HUES64 (cell line): ENCODE data around the gene CERKL.

Experiments used
- H3K27ac ChIP-seq: 2 replicates; pipeline ENCODE4 v1.7.0; 2013; ENCODE audit warnings: low read depth, low read length, inconsistent platforms
- H3K27me3 ChIP-seq: 2 replicates; pipeline ENCODE4 v1.6.1; 2013; ENCODE audit warnings: mild to moderate bottlenecking, low read length; ENCODE audit not compliant: insufficient read depth
- H3K36me3 ChIP-seq: 2 replicates; pipeline ENCODE4 v1.6.1; 2013; ENCODE audit warnings: mild to moderate bottlenecking, low read length; ENCODE audit not compliant: insufficient read depth
- H3K4me1 ChIP-seq: 2 replicates; pipeline ENCODE4 v1.6.1; 2013; ENCODE audit warnings: mild to moderate bottlenecking, low read length, moderate library complexity; ENCODE audit not compliant: insufficient read depth
- H3K4me3 ChIP-seq: 2 replicates; pipeline ENCODE4 v1.5.1; 2013; ENCODE audit warnings: mild to moderate bottlenecking, low read length, moderate library complexity
- H3K9ac ChIP-seq: 2 replicates; pipeline ENCODE4 v1.6.1; 2013; ENCODE audit warnings: mild to moderate bottlenecking, low read depth, low read length
- H3K9me3 ChIP-seq: 2 replicates; pipeline ENCODE4 v1.6.1; 2013; ENCODE audit warnings: low read depth, low read length; ENCODE audit not compliant: insufficient read depth
- WGBS: fragments of 150-250, 120-280 bp; methylation state at CpG from one replicate; pipeline ENCODE4 v1.1.7; 2013; ENCODE audit warnings: missing lambda C conversion rate; 5-methylcytosine and 5-hydroxymethylcytosine counted together

Gene CERKL

DNA sequence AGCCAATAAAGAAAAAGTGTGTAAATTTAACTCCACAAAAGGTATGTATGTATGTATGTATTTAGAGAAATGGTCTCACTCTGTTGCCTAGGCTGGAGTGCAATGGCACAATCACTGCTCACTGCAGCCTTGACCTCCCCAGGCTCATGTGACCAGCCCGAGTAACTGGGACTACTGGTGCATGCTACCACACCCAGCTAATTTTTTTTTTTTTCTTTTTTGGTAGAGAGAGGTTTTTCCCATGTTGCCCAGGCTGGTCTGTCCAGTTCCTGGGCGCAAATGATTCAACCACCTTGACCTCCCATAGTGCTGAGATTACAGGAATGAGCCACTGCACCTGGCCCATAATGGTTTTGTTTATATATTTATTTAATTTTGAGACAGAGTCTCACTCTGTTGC lies 67.1 kb downstream of the CERKL start:
- Histone ChIP-seq H3K36me3 (no peaks in the 10 kb centered on the region), H3K27ac (no peak overlapping the region), H3K4me3 (no peak overlapping the region), H3K4me1 (peaks cover 8% of the 10 kb centered on the region), H3K9me3 (no peaks in the 10 kb centered on the region), H3K27me3 (no peaks in the 10 kb centered on the region), H3K9ac (no peak overlapping the region)
- WGBS = 100% methylated on average over 2 of the region's 2 CpGs

DNA sequence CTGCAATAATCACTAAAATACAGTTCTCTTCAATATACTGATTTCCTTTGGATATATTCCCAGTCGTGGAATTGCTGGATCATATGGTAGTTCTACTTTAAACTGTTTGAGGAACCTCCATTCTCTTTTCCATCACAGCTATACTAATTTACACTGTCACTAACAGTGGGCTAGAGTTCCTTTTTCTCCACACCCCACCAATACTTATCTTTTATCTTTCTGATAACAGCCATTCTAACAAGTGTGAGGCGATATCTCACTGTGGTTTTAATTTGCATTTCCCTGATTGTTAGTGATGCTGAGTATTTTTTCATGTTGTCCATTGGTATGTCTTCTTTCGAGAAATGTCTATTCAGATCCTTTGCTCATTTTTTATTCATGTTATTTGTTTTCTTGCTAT lies 68.4 kb downstream of the CERKL start:
- Histone ChIP-seq H3K9me3 (no peaks in the 10 kb centered on the region), H3K9ac (no peak overlapping the region), H3K27ac (no peak overlapping the region), H3K36me3 (no peaks in the 10 kb centered on the region), H3K27me3 (no peaks in the 10 kb centered on the region), H3K4me1 (peaks cover 8% of the 10 kb centered on the region), H3K4me3 (no peak overlapping the region)
- 86% methylated on average over 3 of the region's 3 CpGs for WGBS

DNA sequence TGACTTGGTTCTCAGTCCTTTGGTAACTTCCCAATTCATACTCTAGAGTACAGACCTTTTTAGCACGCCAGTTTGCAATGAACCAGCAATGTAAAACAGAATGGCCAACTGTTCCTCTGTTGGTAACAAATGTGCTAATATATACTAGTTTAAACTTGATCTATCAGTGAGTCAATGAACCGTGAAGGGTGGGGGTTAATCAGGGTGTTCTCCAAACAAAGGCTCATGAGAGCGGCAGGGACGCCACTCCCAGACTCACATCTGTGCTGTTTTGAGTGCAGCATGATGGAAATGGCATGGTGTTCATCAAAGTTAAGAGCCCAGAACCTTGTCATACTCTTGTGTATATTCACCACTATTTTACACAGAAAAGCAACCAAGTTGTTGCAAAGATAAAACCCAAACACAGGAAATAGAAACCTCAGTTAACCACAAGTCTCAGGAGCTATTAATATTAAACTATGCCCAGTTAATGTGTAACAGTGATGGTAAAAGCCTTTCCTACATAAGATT lies 70.3 kb downstream of the CERKL start:
- H3K4me1 ChIP-seq = peaks cover 8% of the 10 kb centered on the region
- H3K9ac ChIP-seq = no peak overlapping the region
- no peaks in the 10 kb centered on the region for H3K9me3 ChIP-seq
- no peaks in the 10 kb centered on the region for H3K36me3 ChIP-seq
- H3K4me3 ChIP-seq = no peak overlapping the region
- no peaks in the 10 kb centered on the region for H3K27me3 ChIP-seq
- WGBS = 77% methylated on average over 4 of the region's 4 CpGs
- H3K27ac ChIP-seq = no peak overlapping the region

DNA sequence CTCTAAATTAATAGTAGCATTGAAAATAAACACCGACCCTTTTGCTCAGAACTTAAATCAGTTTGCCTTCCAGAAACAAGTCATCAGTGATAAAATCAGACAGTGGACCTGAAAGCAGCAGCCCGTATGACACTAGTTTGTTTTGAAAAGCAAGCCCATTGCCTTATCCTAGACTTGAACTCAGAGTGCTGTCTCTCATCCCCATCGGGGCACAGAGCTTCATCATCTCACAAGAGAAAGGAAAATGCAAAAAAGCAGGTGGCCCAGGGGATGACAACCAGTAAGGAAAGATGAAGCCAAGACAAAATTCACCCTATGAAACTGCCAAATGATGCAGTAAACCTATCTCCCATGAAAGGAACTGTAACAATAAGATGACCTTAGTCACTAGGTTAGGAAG lies 71.2 kb downstream of the CERKL start:
- H3K27ac ChIP-seq = no peak overlapping the region
- WGBS = 88% methylated on average over 3 of the region's 3 CpGs
- no peaks in the 10 kb centered on the region for H3K36me3 ChIP-seq

DNA sequence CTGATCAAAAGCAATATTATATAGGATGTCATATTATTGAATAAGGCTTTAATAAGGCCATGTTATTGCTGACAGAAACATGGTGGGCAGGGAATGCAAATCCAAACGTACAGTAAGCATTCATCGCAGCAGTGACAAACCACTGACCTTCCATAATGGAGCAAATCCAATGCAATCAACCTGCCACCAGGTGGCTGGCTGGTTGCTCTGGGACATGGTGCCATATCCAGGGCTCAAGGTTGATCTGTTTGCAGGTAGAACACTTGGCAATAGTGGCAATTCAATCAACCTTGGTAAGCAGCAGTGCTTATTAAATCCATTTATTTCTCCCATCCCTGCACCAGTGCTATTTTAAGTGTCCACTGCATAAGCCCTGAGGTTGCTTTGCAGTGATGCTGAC lies 75.4 kb downstream of the CERKL start:
- Histone ChIP-seq H3K9me3 (no peaks in the 10 kb centered on the region), H3K27me3 (peaks cover 16% of the 10 kb centered on the region), H3K27ac (no peak overlapping the region), H3K4me3 (no peak overlapping the region), H3K36me3 (no peaks in the 10 kb centered on the region), H3K4me1 (no peaks in the 10 kb centered on the region; the same call in 1 of the 2 replicates), H3K9ac (no peak overlapping the region)
- WGBS = 83% methylated on average over 2 of the region's 2 CpGs

More for the DNA sequence above, 71.2 kb downstream of the CERKL start:
- Histone ChIP-seq H3K27me3 (peaks cover 4% of the 10 kb centered on the region), H3K4me3 (no peak overlapping the region), H3K4me1 (peaks cover 8% of the 10 kb centered on the region), H3K9ac (no peak overlapping the region), H3K9me3 (no peaks in the 10 kb centered on the region)

DNA sequence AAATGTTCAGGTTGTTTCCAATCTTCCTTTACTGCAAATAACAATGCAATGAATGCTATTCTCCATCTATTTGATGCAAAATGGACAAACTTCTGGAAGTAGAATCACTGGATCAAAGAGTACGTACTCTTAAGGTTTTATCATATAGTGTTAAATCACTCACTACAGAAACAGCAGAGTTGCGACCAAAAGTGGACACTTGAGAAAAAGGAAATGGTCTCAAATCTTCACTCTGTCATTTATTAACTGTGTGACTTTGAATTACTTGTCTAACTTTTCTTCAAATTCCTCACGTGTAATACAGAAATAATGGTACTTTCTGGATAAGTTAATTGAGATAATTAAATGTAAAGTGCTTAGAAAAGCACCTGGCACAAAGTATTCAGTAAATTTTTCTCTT lies 78.1 kb downstream of the CERKL start:
- Histone ChIP-seq H3K36me3 (no peaks in the 10 kb centered on the region), H3K9me3 (no peaks in the 10 kb centered on the region), H3K4me3 (no peak overlapping the region), H3K27me3 (peaks cover 21% of the 10 kb centered on the region), H3K9ac (no peak overlapping the region), H3K4me1 (no peaks in the 10 kb centered on the region), H3K27ac (no peak overlapping the region)
- WGBS = 83% methylated on average over 1 of the region's 3 CpGs

DNA sequence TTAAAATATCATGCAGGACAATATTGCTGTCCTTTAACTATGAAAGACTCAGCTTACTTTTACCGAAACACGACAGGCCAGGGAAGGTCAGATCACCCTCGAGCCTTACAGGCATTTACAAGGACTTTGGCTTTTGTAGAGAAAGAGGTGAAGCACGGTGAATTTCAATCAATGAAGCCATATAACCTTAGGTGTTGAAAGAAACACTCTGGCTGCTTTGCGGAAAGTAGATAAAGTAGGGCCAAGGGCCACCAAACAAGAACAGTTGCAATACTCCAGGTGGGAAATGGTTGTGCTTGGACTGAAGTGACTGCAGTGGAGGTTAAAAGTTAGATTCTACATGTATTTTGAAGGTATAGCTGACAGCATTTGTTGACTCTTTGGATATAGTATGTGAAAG lies 80.5 kb downstream of the CERKL start:
- WGBS = 93% methylated on average over 5 of the region's 5 CpGs
- Histone ChIP-seq H3K9me3 (no peaks in the 10 kb centered on the region), H3K27me3 (peaks cover 21% of the 10 kb centered on the region), H3K27ac (no peak overlapping the region), H3K9ac (no peak overlapping the region), H3K36me3 (no peaks in the 10 kb centered on the region), H3K4me1 (no peaks in the 10 kb centered on the region), H3K4me3 (no peak overlapping the region)

DNA sequence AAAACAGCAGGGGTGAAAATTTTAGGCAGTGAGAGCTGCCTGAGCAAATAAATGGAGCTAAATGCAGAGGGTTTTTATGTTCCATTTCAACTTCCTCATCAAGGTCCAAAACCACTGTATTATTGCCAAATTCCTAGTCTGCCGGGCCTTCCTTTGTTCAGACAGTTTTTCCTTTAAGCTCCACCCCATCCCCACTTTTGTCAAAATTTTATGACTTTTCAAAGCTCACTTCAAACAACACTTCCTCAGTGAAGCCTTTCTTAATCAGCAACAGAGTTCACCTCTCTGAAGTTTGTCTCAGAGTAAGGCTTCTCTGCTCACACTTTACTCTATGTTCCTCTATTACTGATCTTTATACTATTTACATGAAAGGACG lies 81.3 kb downstream of the CERKL start:
- H3K9me3 ChIP-seq = no peaks in the 10 kb centered on the region
- no peaks in the 10 kb centered on the region for H3K4me1 ChIP-seq
- H3K9ac ChIP-seq = no peak overlapping the region
- WGBS = 84% methylated on average over 1 of the region's 2 CpGs
- H3K36me3 ChIP-seq = no peaks in the 10 kb centered on the region
- peaks cover 15% of the 10 kb centered on the region for H3K27me3 ChIP-seq
- no peak overlapping the region for H3K4me3 ChIP-seq
- H3K27ac ChIP-seq = no peak overlapping the region

GRCh38 chr2:181575024-181575649 lies 81.8 kb downstream of the CERKL start:
- Histone ChIP-seq H3K27ac (no peak overlapping the region), H3K4me3 (no peak overlapping the region)

GRCh38 chr2:181574321-181574720 lies 82.6 kb downstream of the CERKL start:
- H3K4me3 ChIP-seq = no peak overlapping the region
- no peaks in the 10 kb centered on the region for H3K4me1 ChIP-seq
- 76% methylated on average over 7 of the region's 7 CpGs for WGBS
- H3K27ac ChIP-seq = no peak overlapping the region
- no peak overlapping the region for H3K9ac ChIP-seq
- H3K9me3 ChIP-seq = no peaks in the 10 kb centered on the region
- H3K27me3 ChIP-seq = peaks cover 14% of the 10 kb centered on the region; the same call in 1 of the 2 replicates
- H3K36me3 ChIP-seq = no peaks in the 10 kb centered on the region

More at GRCh38 chr2:181575024-181575649, 81.8 kb downstream of the CERKL start:
- no peak overlapping the region for H3K9ac ChIP-seq
- 89% methylated on average over 5 of the region's 7 CpGs for WGBS
- peaks cover 14% of the 10 kb centered on the region; the same call in 1 of the 2 replicates for H3K27me3 ChIP-seq
- no peaks in the 10 kb centered on the region for H3K9me3 ChIP-seq
- H3K36me3 ChIP-seq = no peaks in the 10 kb centered on the region
- H3K4me1 ChIP-seq = no peaks in the 10 kb centered on the region

DNA sequence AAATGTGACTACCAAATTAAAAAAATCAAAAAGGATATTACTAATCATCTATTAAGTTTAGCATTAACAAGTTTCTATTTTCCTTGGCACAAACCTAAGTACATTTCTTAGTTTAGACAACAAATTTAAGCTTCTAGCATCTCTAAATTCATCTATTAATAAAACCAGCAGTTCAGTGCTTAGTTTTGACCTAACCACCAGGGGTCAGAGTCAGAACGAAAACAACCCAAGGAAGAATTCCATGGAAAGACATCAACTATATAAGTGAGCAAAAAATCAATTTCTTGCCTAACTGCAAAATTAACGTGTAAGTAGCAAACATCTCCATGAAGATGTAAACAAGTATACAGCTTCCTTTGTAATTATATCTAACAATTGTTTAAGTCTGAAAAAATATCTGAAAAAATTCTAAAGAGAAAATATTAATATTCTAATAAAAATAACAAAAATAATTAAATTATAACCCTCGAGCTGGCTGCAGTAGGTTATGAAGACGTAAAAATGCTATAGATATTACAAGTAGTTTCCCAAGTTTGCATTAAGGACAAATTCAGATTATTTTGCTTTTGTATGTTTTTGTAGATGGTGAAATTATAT lies 83.7 kb downstream of the CERKL start:
- 29% methylated on average over 2 of the region's 4 CpGs for WGBS

More for the DNA sequence above, 83.7 kb downstream of the CERKL start:
- H3K9me3 ChIP-seq = no peaks in the 10 kb centered on the region
- H3K4me1 ChIP-seq = no peaks in the 10 kb centered on the region
- H3K27ac ChIP-seq = no peak overlapping the region
- peaks cover 14% of the 10 kb centered on the region; the same call in 1 of the 2 replicates for H3K27me3 ChIP-seq
- H3K9ac ChIP-seq = no peak overlapping the region
- no peak overlapping the region for H3K4me3 ChIP-seq
- no peaks in the 10 kb centered on the region for H3K36me3 ChIP-seq
